GM12878 (cell line): ENCODE data around the gene XAB2. TPM values are rescaled to one million over a fixed set of nuclear protein-coding genes. Genes with fewer than 3 reads are reported as not detected.

ENCODE experiments used
- ATAC-seq: fragments of 200-7000 bp; cut with Tn5 transposase; 3 replicates; pipeline ENCODE4 v1.9.1; 2020; ENCODE audit warnings: mild to moderate bottlenecking, moderate library complexity
- BruUV-seq: library from RNA; stranded (reverse); fragments of 400-500 nt; replicated peaks from 2 replicates; lab custom pipeline; 2021; lab: Mats Ljungman, UMichigan
- CTCF ChIA-PET: fragments of 300-600 bp; sonication (Branson Sonifier 250); formaldehyde crosslinking; extraction: SDS; loops from one replicate; lab custom pipeline; 2021; ENCODE audit warnings: inconsistent platforms; lab: Yijun Ruan, JAX
- POLR2A ChIA-PET: fragments of 350-600 bp; formaldehyde crosslinking; extraction: SDS; loops from one replicate; lab custom pipeline; 2021; ENCODE audit warnings: inconsistent platforms; lab: Charles Lee
- RAD21 ChIA-PET: fragments of 300-600 bp; sonication (Branson Sonifier 250); formaldehyde crosslinking; loops from one replicate; lab custom pipeline; 2023; ENCODE audit warnings: antibody characterized with exemption; ENCODE audit not compliant: unreplicated experiment; lab: Charles Lee
- SMC1A ChIA-PET: fragments of 300-600 bp; sonication (Branson Sonifier 250); formaldehyde crosslinking; loops from one replicate; lab custom pipeline; 2023; ENCODE audit not compliant: unreplicated experiment, uncharacterized antibody; lab: Charles Lee
- DNase-seq: peaks from one replicate; pipeline ENCODE4 v3.0.0-alpha.2; 2011; ENCODE audit warnings: low read depth, low spot score
- FAIRE-seq: peaks from 3 replicates; lab custom pipeline; 2011; peaks lifted over from hg19 to GRCh38; lab: Jason Lieb, UNC
- H2AFZ ChIP-seq: 2 replicates; pipeline ENCODE4 v1.6.0; 2011; ENCODE audit warnings: low read depth, low read length, control low read depth; ENCODE audit not compliant: control insufficient read depth
- H3K27ac ChIP-seq: 2 replicates; pipeline ENCODE4 v1.5.1; 2011; ENCODE audit warnings: control low read depth; ENCODE audit not compliant: control insufficient read depth, insufficient read depth
- H3K27me3 ChIP-seq, 2 experiments: replicated peaks in 1 of 2; 2 replicates each; pipeline versions ENCODE4 v1.6.0 to v1.6.1; 2011; ENCODE audit warnings: low read length in 1 of 2; ENCODE audit not compliant: control insufficient read depth in 2 of 2, insufficient read depth in 2 of 2
- H3K36me3 ChIP-seq, 2 experiments: 2 replicates each; pipeline ENCODE4 v1.5.1; 2011; ENCODE audit warnings: low read length in 1 of 2; ENCODE audit not compliant: control insufficient read depth in 2 of 2, insufficient read depth in 2 of 2
- H3K4me1 ChIP-seq: 2 replicates; pipeline ENCODE4 v1.6.1; 2011; ENCODE audit warnings: mild to moderate bottlenecking, low read length, moderate library complexity, mixed read lengths; ENCODE audit not compliant: control insufficient read depth, insufficient read depth
- H3K4me2 ChIP-seq: 2 replicates; pipeline ENCODE4 v1.6.0; 2011; ENCODE audit warnings: control low read depth; ENCODE audit not compliant: control insufficient read depth, insufficient read depth
- H3K4me3 ChIP-seq: fragments of 200-600 bp; sonication (generic); 2 replicates; pipeline ENCODE4 v1.5.1; 2016
- H3K79me2 ChIP-seq: 2 replicates; pipeline ENCODE4 v1.6.0; 2011; ENCODE audit warnings: low read length; ENCODE audit not compliant: control insufficient read depth, insufficient read depth
- H3K9ac ChIP-seq: 2 replicates; pipeline ENCODE4 v1.8.0; 2011; ENCODE audit warnings: low read length, control low read depth, mixed read lengths; ENCODE audit not compliant: control insufficient read depth, insufficient read depth
- H3K9me3 ChIP-seq: replicated peaks from 3 replicates; pipeline ENCODE4 v1.5.1; 2011; ENCODE audit warnings: mild to moderate bottlenecking, low read length; ENCODE audit not compliant: control insufficient read depth, insufficient read depth
- H4K20me1 ChIP-seq: 2 replicates; pipeline ENCODE4 v1.6.0; 2011; ENCODE audit not compliant: control insufficient read depth, insufficient read depth
- BRCA1 ChIP-seq: IDR thresholded peaks from 2 replicates; pipeline ENCODE4 v1.6.1; 2011; ENCODE audit warnings: low read depth, low read length, improper control_type of control experiment
- CHD1 ChIP-seq: IDR thresholded peaks from 2 replicates; pipeline ENCODE4 v1.6.1; 2012; ENCODE audit warnings: low read depth, low read length, improper control_type of control experiment
- CREM ChIP-seq: IDR thresholded peaks from 2 replicates; pipeline ENCODE4 v1.6.1; 2014; ENCODE audit warnings: antibody characterized with exemption, low read depth
- E2F4 ChIP-seq: IDR thresholded peaks from 2 replicates; pipeline ENCODE4 v1.6.1; 2012; ENCODE audit warnings: low read depth, low read length, improper control_type of control experiment
- EGR1 ChIP-seq, 2 experiments: IDR thresholded peaks; 1 replicate in 1 of 2; 2 replicates in 1 of 2; pipeline ENCODE4 v1.6.1; 2011 to 2012; ENCODE audit warnings: low read depth in 2 of 2, low read length in 2 of 2, borderline replicate concordance in 1 of 2, mild to moderate bottlenecking in 1 of 2, moderate library complexity in 1 of 2
- ETV6 ChIP-seq, 2 experiments: fragments of 450-650 bp in 1 of 2; IDR thresholded peaks in 1 of 2; conservative IDR thresholded peaks in 1 of 2; 2 replicates each; pipeline ENCODE4 v1.6.1; 2014; ENCODE audit warnings: antibody characterized with exemption in 1 of 2, borderline replicate concordance in 1 of 2, low read depth in 1 of 2, mild to moderate bottlenecking in 1 of 2, moderate library complexity in 1 of 2
- LARP7 ChIP-seq: fragments of 450-650 bp; IDR thresholded peaks from 2 replicates; pipeline ENCODE4 v1.6.1; 2017; ENCODE audit warnings: mild to moderate bottlenecking
- RAD21 ChIP-seq: IDR thresholded peaks from 2 replicates; pipeline ENCODE4 v1.6.1; 2011; ENCODE audit warnings: mild to moderate bottlenecking, low read depth, low read length, moderate library complexity; ENCODE audit not compliant: insufficient read depth
- RUNX3 ChIP-seq: IDR thresholded peaks from 2 replicates; pipeline ENCODE4 v1.6.1; 2012; ENCODE audit warnings: low read length, inconsistent platforms
- SMC3 ChIP-seq: IDR thresholded peaks from 2 replicates; pipeline ENCODE4 v1.6.1; 2011; ENCODE audit warnings: low read length, improper control_type of control experiment, borderline replicate concordance
- SREBF2 ChIP-seq: IDR thresholded peaks from 2 replicates; pipeline ENCODE4 v1.6.1; 2012; ENCODE audit warnings: mild to moderate bottlenecking, low read length
- SRF ChIP-seq, 2 experiments: IDR thresholded peaks; 2 replicates each; pipeline ENCODE4 v1.6.1; 2011; ENCODE audit warnings: low read depth in 2 of 2, low read length in 2 of 2, mild to moderate bottlenecking in 1 of 2, moderate library complexity in 1 of 2
- STAT1 ChIP-seq: fragments of 450-650 bp; conservative IDR thresholded peaks from 2 replicates; pipeline ENCODE4 v1.6.1; 2014; ENCODE audit warnings: antibody characterized with exemption, mild to moderate bottlenecking
- STAT3 ChIP-seq: IDR thresholded peaks from 2 replicates; pipeline ENCODE4 v1.6.1; 2011; ENCODE audit warnings: low read depth, low read length, improper control_type of control experiment
- TBL1XR1 ChIP-seq: IDR thresholded peaks from 2 replicates; pipeline ENCODE4 v1.6.1; 2012; ENCODE audit warnings: low read depth, low read length, improper control_type of control experiment
- TCF12 ChIP-seq: IDR thresholded peaks from 2 replicates; pipeline ENCODE4 v1.6.1; 2011; ENCODE audit warnings: low read depth, mild to moderate bottlenecking, low read length
- WGBS: methylation state at CpG from one replicate; pipeline ENCODE4 v1.1.6; 2016; ENCODE audit warnings: low lambda C conversion rate; ENCODE audit not compliant: insufficient replicate concordance, insufficient coverage; ENCODE audit errors: missing lambda C conversion rate; 5-methylcytosine and 5-hydroxymethylcytosine counted together
- in situ Hi-C: fragments of 300-500 bp; cut with MboI; formaldehyde crosslinking; loops from 9 replicates; pipeline ENCODE4 v1.14.3; 2018; ENCODE audit warnings: mixed read lengths
- intact Hi-C: fragments of 100-400 bp; cut with micrococcal nuclease; formaldehyde crosslinking; loops from one replicate; pipeline ENCODE4 v1.14.2; 2022; ENCODE audit not compliant: unreplicated experiment
- polyA plus RNA-seq, 11 experiments: library from polyadenylated mRNA; depleted of rRNA in 4 of 11; unstranded in 6 of 11; stranded (reverse) in 5 of 11; fragments of >200 nt; fragmentation: Nextera tagmentation in 4 of 11; fragmentation: Illumina TruSeq in 1 of 11; extraction: Ambion mirVana in 4 of 11; extraction: Trizol in 1 of 11; gene quantifications; 1 replicate in 1 of 11; 2 replicates in 10 of 11; pipeline versions ENCODE4 v1.2.1 to v1.2.3, GENCODE V29; 2011 to 2016; ENCODE audit warnings: inconsistent platforms in 2 of 11, missing spikeins in 2 of 11, low read depth in 1 of 11
- total RNA-seq, 4 experiments: library from RNA; depleted of rRNA in 3 of 4; stranded (reverse); fragments of >200 nt in 3 of 4; fragmentation: Illumina TruSeq in 1 of 4; extraction: Trizol in 1 of 4; gene quantifications; 2 replicates each; pipeline versions ENCODE4 v1.2.1 to v1.2.3, GENCODE V29; 2013 to 2021

XAB2 gene
- total and polyA plus RNA-seq, 10 of the 15 experiments (the other 5 are each of a cell fraction or from before 2014, with no cell fraction given): 0.34 to 45.1 (median 18.8) TPM

- Histone ChIP-seq H3K36me3 (no peaks in the 10 kb centered on the region), H3K9ac (no peak within 1 kb of the TSS), H2AFZ (peak within 1 kb of the TSS; percentile 33), H3K4me1 (peaks cover 36% of the 10 kb centered on the region), H3K79me2 (peaks cover 12% of the 10 kb centered on the region), H3K4me2 (peak within 1 kb of the TSS; percentile 76), H3K27ac (no peak within 1 kb of the TSS), H3K4me3 (peak within 1 kb of the TSS; percentile 24; the same call in 1 of the 2 replicates), H3K27me3 (peaks cover 0 to 2% of the 10 kb centered on the region in 2 experiments; a peak in 3 of 4 replicates), H4K20me1 (no peaks in the 10 kb centered on the region), H3K9me3 (no peaks in the 10 kb centered on the region; the same call in 2 of the 3 replicates)
- ChIA-PET POLR2A (no interaction called here), CTCF (interaction anchor here (0.7 to 3.6 kb wide), 7 partner anchors 21 to 125 kb away, joined by 3 to 20 read pairs (median 5); no protein-coding TSS in a partner anchor), RAD21 (interaction anchor here (1.1 kb wide), 1 partner anchor 123 kb away, joined by 6 read pairs; no protein-coding TSS in a partner anchor), SMC1A (interaction anchor here (1.0 to 2.9 kb wide), 3 partner anchors 19 to 123 kb away, joined by 3 to 12 read pairs (median 11); no protein-coding TSS in a partner anchor)
- FAIRE-seq (no peak), DNase-seq (no peak), ATAC-seq (no peak)
- in situ Hi-C loops: no loop called here
- BruUV-seq: no TSS peak
- 16% methylated on average over 10 of the region's 10 CpGs for WGBS
- intact Hi-C loops: loop anchor here (10.0 kb wide), 1 partner anchor 292 kb away; no protein-coding TSS in a partner anchor
- TF ChIP-seq SMC3 (no peak), RUNX3 (0 out of 2 replicates have a peak, but pooled peaks have one; percentile 15), BRCA1 (no peak), TBL1XR1 (no peak), CHD1 (no peak), TCF12 (no peak), CREM (no peak), SRF (IDR thresholded peaks at IDR 0.05; ENCODE audit: low read depth in 2 of 2, low read length in 2 of 2) (no peak), E2F4 (no peak), STAT3 (no peak), SREBF2 (no peak), STAT1 (no peak), RAD21 (no peak), ETV6 (conservative IDR thresholded peaks at IDR 0.05 in 1 of 2, IDR thresholded peaks at IDR 0.05 in 1 of 2; ENCODE audit: borderline replicate concordance in 1 of 2, low read depth in 1 of 2) (0 out of 4 replicates have a peak, but pooled peaks of 1 of the 2 experiments have one; percentile 31), LARP7 (no peak), EGR1 (IDR thresholded peaks at IDR 0.05; ENCODE audit: borderline replicate concordance in 1 of 2, low read depth in 2 of 2, low read length in 2 of 2) (0 out of 3 replicates have a peak, but pooled peaks of 1 of the 2 experiments have one; percentile 15)
These were observed 47.5 kb upstream of the XAB2 start, which contains the start of gene MCEMP1 for GRCh38 chr19:7676854-7677253. MCEMP1 (plus strand) TSS chr19:7677090; CDS start chr19:7677121, 31 bp downstream.
